GM18861 (cell line): Measurements from ENCODE around the gene TREM1.
"Not testable (repeated sequence)": the region's sequence is repeated elsewhere in the genome, so short reads cannot be mapped to it uniquely, and the experiment has no call there.

Experiments
- ATAC-seq: cut with Tn5 transposase; IDR thresholded peaks from one replicate; pipeline ENCODE4 v1.9.1; 2021; ENCODE audit not compliant: unreplicated experiment

Gene TREM1

GRCh38 chr6:41297248-41297647 is 10.8 kb upstream of the TREM1 start:
- not testable (repeated sequence) for ATAC-seq

GRCh38 chr6:41294214-41294872 is 7.9 kb upstream of the TREM1 start:
- ATAC-seq: no peak

- ATAC-seq: no peak
These were observed 5.2 kb upstream of the TREM1 start for GRCh38 chr6:41291717-41292116.

- no peak for ATAC-seq
These were observed 3.3 kb upstream of the TREM1 start for GRCh38 chr6:41289815-41290214.

GRCh38 chr6:41288754-41289129 is 2.3 kb upstream of the TREM1 start:
- no peak for ATAC-seq

- peak; percentile 68 for ATAC-seq
These were observed 1.7 kb upstream of the TREM1 start for GRCh38 chr6:41288030-41288753.

GRCh38 chr6:41284726-41285125 is 1.8 kb downstream of the TREM1 start:
- no peak for ATAC-seq

- ATAC-seq: no peak
These were observed 2.9 kb downstream of the TREM1 start for GRCh38 chr6:41283600-41283999.

GRCh38 chr6:41280381-41281057 is 6.0 kb downstream of the TREM1 start:
- ATAC-seq: no peak

GRCh38 chr6:41278699-41279405 is 7.6 kb downstream of the TREM1 start:
- no peak for ATAC-seq

GRCh38 chr6:41277605-41278004 is 8.9 kb downstream of the TREM1 start:
- no peak for ATAC-seq

- ATAC-seq: no peak
These were observed 11.0 kb downstream of the TREM1 start for GRCh38 chr6:41275489-41275888.

- no peak for ATAC-seq
These were observed 12.2 kb downstream of the TREM1 start for GRCh38 chr6:41274256-41274655.

- ATAC-seq: no peak
These were observed 12.8 kb downstream of the TREM1 start for GRCh38 chr6:41273714-41274113.

- ATAC-seq: no peak
These were observed 13.8 kb downstream of the TREM1 start for GRCh38 chr6:41272591-41273240.

- no peak for ATAC-seq
These were observed 14.5 kb downstream of the TREM1 start for GRCh38 chr6:41271901-41272395.

GRCh38 chr6:41269716-41270115 is 16.8 kb downstream of the TREM1 start:
- ATAC-seq: no peak

GRCh38 chr6:41269166-41269565 is 17.3 kb downstream of the TREM1 start:
- ATAC-seq: no peak

GRCh38 chr6:41268478-41268877 is 18.0 kb downstream of the TREM1 start:
- ATAC-seq: no peak

- ATAC-seq: no peak
These were observed 19.9 kb downstream of the TREM1 start for GRCh38 chr6:41266541-41266940.

GRCh38 chr6:41263267-41263666 is 23.2 kb downstream of the TREM1 start:
- no peak for ATAC-seq
